Right atrium auricular region (tissue), 2 donors: ENCODE results near the gene GREM2. TPM values are rescaled to one million over a fixed set of nuclear protein-coding genes. Genes with fewer than 3 reads are reported as not detected.

Source experiments
- DNase-seq: peaks from one replicate; pipeline ENCODE4 v3.0.0-alpha.2; 2019; ENCODE audit warnings: low spot score
- H3K27ac ChIP-seq, 2 donors: fragments of 200-600 bp; sonication (generic); 1 replicate in 1 of 2; 2 replicates in 1 of 2; pipeline ENCODE4 v1.5.1; 2016 to 2019
- H3K27me3 ChIP-seq, 2 donors: fragments of 200-600 bp; sonication (generic); one replicate each; pipeline versions ENCODE4 v1.5.1 to v1.6.0; 2017 to 2019
- H3K36me3 ChIP-seq: fragments of 200-600 bp; sonication (generic); one replicate; pipeline ENCODE4 v1.5.1; 2016
- H3K4me1 ChIP-seq, 2 donors: fragments of 200-600 bp; sonication (generic); one replicate each; pipeline versions ENCODE4 v1.5.1 to v1.6.0; 2017 to 2019
- H3K4me3 ChIP-seq, 2 donors: fragments of 200-600 bp; sonication (generic); 1 replicate in 1 of 2; 2 replicates in 1 of 2; pipeline ENCODE4 v1.5.1; 2017 to 2019; ENCODE audit warnings: mild to moderate bottlenecking in 1 of 2, moderate library complexity in 1 of 2
- H3K9me3 ChIP-seq, 2 donors: fragments of 200-600 bp; sonication (generic); one replicate each; pipeline ENCODE4 v1.5.1; 2019
- total RNA-seq, 2 donors: library from RNA; depleted of rRNA; stranded (reverse); fragments of >200 nt; gene quantifications; one replicate each; pipeline ENCODE4 v1.1.0, GENCODE V29; 2016
- TF ChIP-seq, protein P1 (sequence below), 2 donors: fragments of 200-600 bp; sonication (generic); IDR thresholded peaks; one replicate each; pipeline ENCODE4 v1.5.1; 2019; ENCODE audit warnings: antibody characterized with exemption in 2 of 2

GREM2 gene
- total RNA-seq, 2 donors from 2014 or later, result not detected

DNA sequence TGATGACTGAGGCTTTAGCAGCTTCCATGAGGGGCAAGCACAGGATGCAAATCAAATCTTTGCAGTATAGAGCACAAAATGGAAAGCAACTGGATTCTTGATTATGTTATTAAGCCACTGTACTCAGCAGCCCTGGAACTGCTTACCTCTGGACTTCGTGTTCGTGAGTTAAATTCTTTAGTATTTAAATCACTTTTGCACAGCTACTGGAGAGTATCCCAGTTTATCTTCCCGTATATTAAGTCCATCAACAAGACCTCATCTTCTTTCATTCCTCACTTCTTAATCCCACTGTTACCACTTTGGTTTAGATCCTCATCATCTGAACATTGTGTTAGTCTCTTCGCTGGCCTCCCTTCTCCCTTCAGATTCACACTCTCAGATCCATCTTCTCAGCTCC is 108.9 kb downstream of the GREM2 start:
- no peak overlapping the region for H3K27ac ChIP-seq
- no peaks in the 10 kb centered on the region for H3K27me3 ChIP-seq
- no peak for DNase-seq
- H3K4me1 ChIP-seq, result no peaks in the 10 kb centered on the region
- no peaks in the 10 kb centered on the region for H3K36me3 ChIP-seq
- TF ChIP-seq, protein P1, sequence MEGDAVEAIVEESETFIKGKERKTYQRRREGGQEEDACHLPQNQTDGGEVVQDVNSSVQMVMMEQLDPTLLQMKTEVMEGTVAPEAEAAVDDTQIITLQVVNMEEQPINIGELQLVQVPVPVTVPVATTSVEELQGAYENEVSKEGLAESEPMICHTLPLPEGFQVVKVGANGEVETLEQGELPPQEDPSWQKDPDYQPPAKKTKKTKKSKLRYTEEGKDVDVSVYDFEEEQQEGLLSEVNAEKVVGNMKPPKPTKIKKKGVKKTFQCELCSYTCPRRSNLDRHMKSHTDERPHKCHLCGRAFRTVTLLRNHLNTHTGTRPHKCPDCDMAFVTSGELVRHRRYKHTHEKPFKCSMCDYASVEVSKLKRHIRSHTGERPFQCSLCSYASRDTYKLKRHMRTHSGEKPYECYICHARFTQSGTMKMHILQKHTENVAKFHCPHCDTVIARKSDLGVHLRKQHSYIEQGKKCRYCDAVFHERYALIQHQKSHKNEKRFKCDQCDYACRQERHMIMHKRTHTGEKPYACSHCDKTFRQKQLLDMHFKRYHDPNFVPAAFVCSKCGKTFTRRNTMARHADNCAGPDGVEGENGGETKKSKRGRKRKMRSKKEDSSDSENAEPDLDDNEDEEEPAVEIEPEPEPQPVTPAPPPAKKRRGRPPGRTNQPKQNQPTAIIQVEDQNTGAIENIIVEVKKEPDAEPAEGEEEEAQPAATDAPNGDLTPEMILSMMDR (IDR thresholded peaks at IDR 0.05), result no peak
- H3K4me3 ChIP-seq, result no peak overlapping the region
- H3K9me3 ChIP-seq, result no peaks in the 10 kb centered on the region

DNA sequence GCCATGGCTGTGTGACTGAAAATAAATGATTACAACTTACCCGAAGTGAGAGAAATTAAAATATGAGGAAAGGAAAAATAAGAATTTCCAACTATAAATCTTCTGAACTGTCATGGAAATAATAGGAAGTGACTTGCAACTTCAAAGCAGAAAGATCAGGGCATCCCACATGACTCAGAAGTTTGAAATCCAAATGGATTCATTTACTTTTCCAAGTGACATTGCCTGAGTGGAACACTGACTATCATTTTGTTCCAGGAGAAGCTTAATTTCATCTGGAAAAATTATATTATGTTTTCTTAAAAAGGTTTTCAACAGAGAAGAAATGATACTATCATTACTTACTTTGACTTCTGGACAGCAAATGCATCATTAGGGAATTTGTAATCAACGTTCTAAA is 110.8 kb downstream of the GREM2 start:
- no peak for DNase-seq
- Histone ChIP-seq H3K4me3 (no peak overlapping the region), H3K27ac (no peak overlapping the region), H3K27me3 (no peaks in the 10 kb centered on the region), H3K4me1 (no peaks in the 10 kb centered on the region), H3K36me3 (no peaks in the 10 kb centered on the region), H3K9me3 (no peaks in the 10 kb centered on the region)
- TF ChIP-seq, protein P1 (IDR thresholded peaks at IDR 0.05), result no peak

DNA sequence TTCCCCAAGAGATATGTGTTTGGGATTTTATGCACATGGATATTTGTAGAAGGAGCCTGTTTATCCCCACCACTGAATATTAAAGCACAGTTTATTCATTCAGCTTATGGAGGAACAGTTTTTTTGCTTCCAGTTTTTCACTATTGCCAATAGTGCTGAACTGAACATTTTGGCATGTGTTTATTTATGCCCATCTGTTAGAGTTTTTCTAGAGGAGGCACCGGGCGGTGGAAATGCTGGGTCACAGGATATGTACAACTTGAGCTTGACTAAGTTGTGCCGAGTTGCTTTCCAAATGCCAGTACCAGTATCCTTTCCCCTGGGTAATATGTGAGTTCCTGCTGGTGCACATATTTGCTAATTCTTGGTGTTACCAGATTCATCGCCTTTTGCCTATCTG is 111.3 kb downstream of the GREM2 start:
- Histone ChIP-seq H3K9me3 (no peaks in the 10 kb centered on the region), H3K36me3 (no peaks in the 10 kb centered on the region), H3K4me1 (no peaks in the 10 kb centered on the region), H3K27me3 (no peaks in the 10 kb centered on the region), H3K27ac (no peak overlapping the region), H3K4me3 (no peak overlapping the region)
- TF ChIP-seq, protein P1 (IDR thresholded peaks at IDR 0.05), result no peak
- no peak for DNase-seq

DNA sequence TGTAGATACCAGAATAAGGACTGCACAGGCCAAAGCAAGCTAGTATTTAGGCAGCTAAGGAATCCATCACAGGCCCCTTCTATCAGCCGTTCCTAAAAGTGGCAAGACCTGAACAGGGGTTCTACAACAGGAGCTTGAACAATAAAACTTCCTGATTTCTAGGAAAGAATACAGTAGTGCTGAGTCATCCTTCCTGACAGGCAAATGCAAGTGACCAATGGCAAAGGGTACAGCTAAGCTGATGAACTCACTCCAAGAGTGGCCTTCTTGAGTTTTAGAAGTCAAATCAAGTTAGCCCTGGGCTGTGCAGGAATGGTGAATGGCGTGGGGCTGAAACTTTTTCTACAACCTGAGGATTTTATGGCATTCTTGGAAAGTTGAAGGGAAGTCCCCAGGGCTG is 112.9 kb downstream of the GREM2 start:
- Histone ChIP-seq H3K4me1 (no peaks in the 10 kb centered on the region), H3K27me3 (no peaks in the 10 kb centered on the region), H3K9me3 (no peaks in the 10 kb centered on the region), H3K36me3 (no peaks in the 10 kb centered on the region), H3K27ac (no peak overlapping the region), H3K4me3 (no peak overlapping the region)
- TF ChIP-seq, protein P1 (IDR thresholded peaks at IDR 0.05), result no peak
- no peak for DNase-seq

DNA sequence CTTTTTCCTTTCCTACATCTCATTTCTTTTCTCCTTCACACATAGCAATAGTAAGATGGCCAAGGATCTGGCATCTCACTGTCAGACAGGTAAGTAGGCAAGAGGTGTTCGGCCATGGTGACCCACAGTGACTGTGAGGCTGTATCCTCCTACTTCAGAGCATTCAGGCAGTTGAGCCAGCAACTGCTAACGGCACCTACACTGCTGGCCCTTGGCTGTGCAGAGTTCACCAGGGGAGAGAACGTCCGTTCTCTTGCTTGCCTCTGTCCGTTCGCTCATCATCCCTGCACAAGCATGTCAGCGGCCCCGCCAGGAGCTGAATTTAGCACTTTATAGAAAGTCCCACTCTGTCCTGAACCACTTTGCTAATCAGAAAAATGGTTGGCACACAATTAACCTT is 113.6 kb downstream of the GREM2 start:
- Histone ChIP-seq H3K4me3 (no peak overlapping the region), H3K27me3 (no peaks in the 10 kb centered on the region), H3K27ac (no peak overlapping the region), H3K36me3 (no peaks in the 10 kb centered on the region), H3K9me3 (no peaks in the 10 kb centered on the region), H3K4me1 (no peaks in the 10 kb centered on the region)
- TF ChIP-seq, protein P1 (IDR thresholded peaks at IDR 0.05), result no peak
- DNase-seq, result no peak

DNA sequence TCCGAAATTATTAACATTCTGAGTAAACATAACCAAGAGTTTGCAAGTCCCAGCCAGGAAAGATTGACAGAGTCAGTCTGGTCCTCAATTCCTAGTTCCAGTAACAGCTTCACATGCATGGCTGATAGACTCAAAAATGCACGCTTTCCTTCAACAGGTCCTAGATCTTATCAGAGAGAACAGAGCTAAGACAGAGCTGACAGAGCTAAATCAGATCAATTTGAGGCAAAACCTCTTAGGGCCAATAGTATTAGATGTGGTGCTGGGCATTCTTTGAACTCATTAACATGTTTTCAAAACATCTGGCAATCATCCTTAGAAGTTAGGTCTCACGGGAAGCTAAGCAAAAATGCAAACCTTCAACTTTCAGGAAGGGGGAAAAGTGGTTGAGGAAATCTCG is 114.0 kb downstream of the GREM2 start:
- no peaks in the 10 kb centered on the region for H3K4me1 ChIP-seq
- no peak overlapping the region for H3K27ac ChIP-seq
- H3K9me3 ChIP-seq, result no peaks in the 10 kb centered on the region
- no peaks in the 10 kb centered on the region for H3K27me3 ChIP-seq
- H3K4me3 ChIP-seq, result no peak overlapping the region
- TF ChIP-seq, protein P1 (IDR thresholded peaks at IDR 0.05), result no peak
- H3K36me3 ChIP-seq, result no peaks in the 10 kb centered on the region
- no peak for DNase-seq
